ENCODE measurements around the gene MYCN. TPM values are rescaled to one million over a fixed set of nuclear protein-coding genes. Genes with fewer than 3 reads are reported as not detected.

MYCN gene
- total and polyA plus RNA-seq, 2 of the 13 experiments (the other 11 are each of a cell fraction or from before 2014, with no cell fraction given), result not detected

DNA sequence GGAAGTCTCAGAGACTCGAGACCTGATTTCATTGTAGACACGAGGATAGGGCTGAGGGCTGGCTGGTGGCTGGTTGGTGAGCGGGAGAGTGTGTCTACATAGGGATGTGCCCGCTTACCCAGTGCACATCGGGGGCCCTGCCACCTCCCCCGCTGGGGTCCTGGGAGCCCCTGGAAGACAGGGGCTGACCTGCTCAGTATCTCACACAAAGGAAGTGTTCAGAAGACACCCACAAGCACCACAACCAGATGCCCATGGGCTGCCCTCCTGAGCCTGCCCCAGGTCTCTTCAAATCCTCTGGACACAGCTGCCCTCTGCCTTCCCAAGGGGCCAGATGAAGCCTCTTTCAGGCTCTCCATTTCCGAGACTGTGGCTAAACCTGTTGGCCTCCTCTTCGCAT is 43.1 kb downstream of the MYCN start:
- peaks cover 6% of the 10 kb centered on the region for H3K4me1 ChIP-seq (ENCODE audit: insufficient read depth, low read length)
- H3K79me2 ChIP-seq (ENCODE audit: insufficient read depth, low read length), result no peaks in the 10 kb centered on the region
- H3K27me3 ChIP-seq (ENCODE audit: control insufficient read depth in 1 of 2, insufficient read depth in 2 of 2, low read length in 2 of 2), result peaks cover 2 to 26% of the 10 kb centered on the region in 2 experiments; a peak in 3 of 5 replicates
- no peak overlapping the region for H3K27ac ChIP-seq (ENCODE audit: extremely low read length, insufficient read depth, low read length)
- H2AFZ ChIP-seq (ENCODE audit: low read length), result no peak overlapping the region
- DNase-seq (ENCODE audit: low spot score) (no peak), FAIRE-seq (no peak), ATAC-seq (no peak)
- BruUV-seq (replicated peaks), result no TSS peak
- H3K9me3 ChIP-seq (ENCODE audit: low read length), result no peaks in the 10 kb centered on the region
- H4K20me1 ChIP-seq (ENCODE audit: insufficient read depth, low read length), result no peaks in the 10 kb centered on the region
- CTCF ChIA-PET (ENCODE audit: low intra/inter-chr PET ratio, low total read pairs), result no interaction called here
- H3K4me3 ChIP-seq (replicated peaks in 1 of 3; ENCODE audit: insufficient read depth in 1 of 3, low read depth in 2 of 3, low read length in 3 of 3), result no peak overlapping the region
- in situ Hi-C loops (cut with HindIII; ENCODE audit: extremely low pct_ligation_motif_present, low pct_unique_long_range_greater_than_20kb) (no loop called here), intact Hi-C loops (cut with micrococcal nuclease; ENCODE audit: unreplicated experiment) (no loop called here)
- H3K36me3 ChIP-seq (replicated peaks in 1 of 2; ENCODE audit: control insufficient read depth in 1 of 2, insufficient read depth in 2 of 2, low read length in 2 of 2), result no peaks in the 10 kb centered on the region
- WGBS (ENCODE audit: low lambda C conversion rate), result 30% methylated on average over 7 of the region's 8 CpGs
- POLR2A ChIA-PET, result no interaction called here
- H3K4me2 ChIP-seq (ENCODE audit: low read depth, low read length), result no peak overlapping the region
- no peak overlapping the region for H3K9ac ChIP-seq (ENCODE audit: insufficient read depth, low read depth, low read length)
- TF ChIP-seq ZBTB38 (CRISPR knock-in tag; IDR thresholded peaks at IDR 0.05) (no peak), SNAPC4 (CRISPR knock-in tag; IDR thresholded peaks at IDR 0.05) (no peak), RFXAP (CRISPR knock-in tag; IDR thresholded peaks at IDR 0.05; ENCODE audit: borderline replicate concordance) (no peak), MAFG (CRISPR knock-in tag; IDR thresholded peaks at IDR 0.05) (no peak), MED8 (CRISPR knock-in tag; IDR thresholded peaks at IDR 0.05; ENCODE audit: insufficient replicate concordance) (no peak), ZFP82 (CRISPR knock-in tag; IDR thresholded peaks at IDR 0.05; ENCODE audit: borderline replicate concordance) (no peak), ZNF234 (CRISPR knock-in tag; conservative IDR thresholded peaks at IDR 0.05) (no peak), SATB2 (CRISPR knock-in tag; IDR thresholded peaks at IDR 0.05) (no peak), GABPB1 (CRISPR knock-in tag; IDR thresholded peaks at IDR 0.05) (no peak), YEATS4 (CRISPR knock-in tag; IDR thresholded peaks at IDR 0.05; ENCODE audit: borderline replicate concordance) (no peak), XBP1 (CRISPR knock-in tag; IDR thresholded peaks at IDR 0.05) (no peak), NFE2L1 (CRISPR knock-in tag; IDR thresholded peaks at IDR 0.05; ENCODE audit: borderline replicate concordance) (no peak), ZNF75D (CRISPR knock-in tag; IDR thresholded peaks at IDR 0.05; ENCODE audit: borderline replicate concordance) (no peak), ZNF512B (CRISPR knock-in tag; IDR thresholded peaks at IDR 0.05; ENCODE audit: borderline replicate concordance) (no peak)
- TF ChIP-seq, protein P1, sequence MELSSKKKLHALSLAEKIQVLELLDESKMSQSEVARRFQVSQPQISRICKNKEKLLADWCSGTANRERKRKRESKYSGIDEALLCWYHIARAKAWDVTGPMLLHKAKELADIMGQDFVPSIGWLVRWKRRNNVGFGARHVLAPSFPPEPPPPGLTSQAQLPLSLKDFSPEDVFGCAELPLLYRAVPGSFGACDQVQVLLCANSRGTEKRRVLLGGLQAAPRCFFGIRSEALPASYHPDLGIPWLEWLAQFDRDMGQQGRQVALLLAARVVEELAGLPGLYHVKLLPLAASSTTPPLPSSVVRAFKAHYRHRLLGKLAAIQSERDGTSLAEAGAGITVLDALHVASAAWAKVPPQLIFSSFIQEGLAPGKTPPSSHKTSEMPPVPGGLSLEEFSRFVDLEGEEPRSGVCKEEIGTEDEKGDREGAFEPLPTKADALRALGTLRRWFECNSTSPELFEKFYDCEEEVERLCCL (CRISPR knock-in tag; IDR thresholded peaks at IDR 0.05; ENCODE audit: borderline replicate concordance), result no peak

All from HepG2 (cell line).